GM18508 (cell line): ENCODE results near the gene INPP5J.

ENCODE experiments used
- ATAC-seq: cut with Tn5 transposase; IDR thresholded peaks from one replicate; pipeline ENCODE4 v1.9.1; 2021; ENCODE audit warnings: moderate number of reproducible peaks; ENCODE audit not compliant: insufficient read depth, unreplicated experiment

The INPP5J gene

GRCh38 chr22:31122196-31122531 is 602 bp upstream of the INPP5J start:
- no peak for ATAC-seq

- ATAC-seq = no peak
Measured at GRCh38 chr22:31123292-31123602, 481 bp downstream of the INPP5J start.

DNA sequence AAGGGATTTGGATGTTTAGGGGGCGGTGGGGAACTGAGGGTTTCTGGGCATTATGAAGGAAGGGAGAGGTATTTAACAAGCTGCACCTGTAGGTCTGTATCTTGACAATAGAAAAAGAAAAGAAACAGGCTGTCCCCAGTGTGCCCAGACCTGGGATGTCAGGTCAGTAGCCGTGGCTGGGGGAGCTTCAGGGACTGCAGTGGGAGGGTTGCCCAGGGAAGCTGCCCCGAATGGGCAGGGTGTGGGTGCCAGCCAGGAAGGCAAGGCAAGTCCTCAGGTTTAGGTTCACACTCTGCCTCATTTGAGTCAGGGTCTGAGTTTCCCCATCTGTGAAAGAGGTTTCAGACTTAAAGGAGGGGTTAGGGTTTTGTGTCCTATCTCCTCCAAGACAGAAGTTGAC is 1.5 kb downstream of the INPP5J start:
- ATAC-seq = no peak

GRCh38 chr22:31124811-31125465 is 2.2 kb downstream of the INPP5J start:
- ATAC-seq = no peak

DNA sequence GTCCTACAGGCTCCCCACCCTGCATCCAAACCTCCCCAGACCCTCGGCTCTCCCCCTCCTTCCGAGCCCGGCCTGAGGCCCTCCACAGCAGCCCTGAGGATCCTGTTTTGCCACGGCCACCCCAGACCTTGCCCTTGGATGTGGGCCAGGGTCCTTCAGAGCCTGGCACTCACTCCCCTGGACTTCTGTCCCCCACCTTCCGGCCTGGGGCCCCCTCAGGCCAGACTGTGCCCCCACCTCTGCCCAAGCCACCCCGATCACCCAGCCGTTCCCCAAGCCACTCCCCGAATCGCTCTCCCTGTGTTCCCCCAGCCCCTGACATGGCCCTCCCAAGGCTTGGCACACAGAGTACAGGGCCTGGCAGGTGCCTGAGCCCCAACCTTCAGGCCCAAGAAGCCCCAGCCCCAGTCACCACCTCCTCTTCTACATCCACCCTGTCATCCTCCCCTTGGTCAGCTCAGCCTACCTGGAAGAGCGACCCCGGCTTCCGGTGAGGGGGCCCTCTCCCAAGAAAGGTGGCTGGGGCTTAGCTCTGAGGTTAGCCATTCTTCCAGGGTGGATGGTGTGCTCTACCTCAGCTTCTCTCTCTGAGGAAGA is 2.9 kb downstream of the INPP5J start:
- no peak for ATAC-seq

GRCh38 chr22:31126128-31126868 is 3.5 kb downstream of the INPP5J start:
- no peak for ATAC-seq

- ATAC-seq = no peak
Measured at GRCh38 chr22:31126869-31127175, 4.1 kb downstream of the INPP5J start.

GRCh38 chr22:31127181-31127772 is 4.5 kb downstream of the INPP5J start:
- ATAC-seq = no peak

- no peak for ATAC-seq
Measured at GRCh38 chr22:31128156-31128555, 5.4 kb downstream of the INPP5J start.

GRCh38 chr22:31130873-31131272 is 8.1 kb downstream of the INPP5J start:
- no peak for ATAC-seq

- ATAC-seq = no peak
Measured at GRCh38 chr22:31133911-31134310, 11.1 kb downstream of the INPP5J start.

- no peak for ATAC-seq
Measured at GRCh38 chr22:31134688-31135087, 11.9 kb downstream of the INPP5J start.

DNA sequence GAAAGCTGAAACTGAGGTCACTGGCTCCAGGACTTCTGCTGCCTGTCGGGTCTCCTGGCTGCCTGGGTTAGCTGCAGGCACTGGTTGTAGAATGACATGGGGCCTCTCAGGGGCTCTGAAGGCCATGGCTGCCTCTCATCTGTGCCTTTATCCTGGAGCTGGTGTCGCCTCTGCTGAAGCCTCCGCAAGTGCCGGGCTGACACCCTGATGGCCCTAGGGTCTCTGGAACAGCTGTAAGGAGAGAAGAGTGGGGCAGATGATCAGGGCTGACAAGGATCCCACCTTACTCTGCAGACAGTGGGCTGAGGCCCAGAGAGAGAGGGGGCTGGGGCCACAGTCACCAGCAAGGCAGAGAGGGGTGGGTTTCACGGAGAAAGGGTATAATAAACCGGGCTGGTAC is 12.9 kb downstream of the INPP5J start:
- no peak for ATAC-seq

- no peak for ATAC-seq
Measured at GRCh38 chr22:31136155-31136554, 13.4 kb downstream of the INPP5J start.

- no peak for ATAC-seq
Measured at GRCh38 chr22:31136711-31137110, 13.9 kb downstream of the INPP5J start.

- no peak for ATAC-seq
Measured at GRCh38 chr22:31137721-31138120, 15.0 kb downstream of the INPP5J start.

- ATAC-seq = no peak
Measured at GRCh38 chr22:31138126-31138525, 15.4 kb downstream of the INPP5J start.

GRCh38 chr22:31139066-31139465 is 16.3 kb downstream of the INPP5J start:
- no peak for ATAC-seq

GRCh38 chr22:31139866-31140716 is 17.3 kb downstream of the INPP5J start, which contains the start of gene PLA2G3:
TSS of gene PLA2G3 (minus strand) at chr22:31140508. CDS start at chr22:31140354, 154 bp downstream.
- no peak for ATAC-seq

DNA sequence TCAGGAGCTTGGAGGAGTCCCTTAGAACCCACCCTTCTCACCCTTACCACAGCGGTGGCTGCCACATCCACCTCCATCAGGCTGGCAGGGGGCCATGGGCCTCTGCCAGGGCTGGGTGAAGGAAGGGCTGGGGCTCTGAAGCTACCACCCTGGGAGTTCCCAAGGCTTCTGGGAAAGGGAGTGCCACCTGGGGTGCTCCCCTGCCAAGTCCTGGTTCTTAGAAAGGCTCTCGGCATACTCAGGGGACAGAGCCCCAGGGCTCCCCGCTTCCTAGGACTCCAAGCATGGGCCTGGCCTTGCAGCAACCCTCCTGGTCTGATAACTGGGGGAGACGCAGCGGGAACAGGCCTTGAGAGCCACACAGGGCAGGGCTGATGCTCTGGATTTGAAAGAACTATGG is 18.0 kb downstream of the INPP5J start:
- no peak for ATAC-seq

GRCh38 chr22:31141551-31141950 is 18.8 kb downstream of the INPP5J start:
- no peak for ATAC-seq
